HG03575 (cell line): ENCODE measurements around the gene COPS7A.

ENCODE experiments used
- ATAC-seq: cut with Tn5 transposase; IDR thresholded peaks from one replicate; pipeline ENCODE4 v1.9.1; 2021; ENCODE audit not compliant: unreplicated experiment, insufficient number of reproducible peaks, low FRiP score; ENCODE audit errors: extremely low read depth

Gene COPS7A

GRCh38 chr12:6765634-6766581 is 42.1 kb downstream of the COPS7A start, which contains the start of gene PTMS:
PTMS (plus strand) TSS chr12:6766363; CDS start chr12:6766706, 343 bp downstream.
- no peak for ATAC-seq

GRCh38 chr12:6766651-6767349 is 43.0 kb downstream of the COPS7A start:
- ATAC-seq: no peak

GRCh38 chr12:6767353-6768319 is 43.8 kb downstream of the COPS7A start:
- no peak for ATAC-seq

- ATAC-seq: no peak
Measured at GRCh38 chr12:6768437-6768914, 44.6 kb downstream of the COPS7A start.

GRCh38 chr12:6768990-6769389 is 45.1 kb downstream of the COPS7A start:
- ATAC-seq: no peak

GRCh38 chr12:6769666-6770065 is 45.8 kb downstream of the COPS7A start:
- no peak for ATAC-seq

GRCh38 chr12:6770094-6770493 is 46.2 kb downstream of the COPS7A start:
- ATAC-seq: no peak

- ATAC-seq: no peak
Measured at GRCh38 chr12:6770600-6770999, 46.8 kb downstream of the COPS7A start.

- ATAC-seq: no peak
Measured at GRCh38 chr12:6771091-6771495, 47.2 kb downstream of the COPS7A start.

- ATAC-seq: no peak
Measured at GRCh38 chr12:6771509-6772330, 47.9 kb downstream of the COPS7A start.

- ATAC-seq: no peak
Measured at GRCh38 chr12:6772331-6772695, 48.5 kb downstream of the COPS7A start, which contains the start of gene LAG3. LAG3 (plus strand) TSS chr12:6772520; CDS start chr12:6772853, 333 bp downstream.

- ATAC-seq: no peak
Measured at GRCh38 chr12:6772726-6773589, 49.1 kb downstream of the COPS7A start.

GRCh38 chr12:6773590-6774351 is 49.9 kb downstream of the COPS7A start:
- ATAC-seq: no peak

- ATAC-seq: no peak
Measured at GRCh38 chr12:6774499-6775062, 50.7 kb downstream of the COPS7A start.

- no peak for ATAC-seq
Measured at GRCh38 chr12:6775185-6776174, 51.6 kb downstream of the COPS7A start.
